ENCODE results near the gene CPLANE2.
"Not testable (repeated sequence)": the region's sequence is repeated elsewhere in the genome, so short reads cannot be mapped to it uniquely, and the experiment has no call there.

The CPLANE2 gene, protein sequence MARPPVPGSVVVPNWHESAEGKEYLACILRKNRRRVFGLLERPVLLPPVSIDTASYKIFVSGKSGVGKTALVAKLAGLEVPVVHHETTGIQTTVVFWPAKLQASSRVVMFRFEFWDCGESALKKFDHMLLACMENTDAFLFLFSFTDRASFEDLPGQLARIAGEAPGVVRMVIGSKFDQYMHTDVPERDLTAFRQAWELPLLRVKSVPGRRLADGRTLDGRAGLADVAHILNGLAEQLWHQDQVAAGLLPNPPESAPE

GRCh38 chr1:16236511-16237342, at the start of gene CPLANE2:
TSS of gene CPLANE2 (minus strand) at chr1:16237183. CDS start at chr1:16236742, 441 bp downstream.
- DNase-seq, result peak; percentile 87

GRCh38 chr1:16286122-16286521, 49.1 kb upstream of the CPLANE2 start:
- DNase-seq, result no peak

DNA sequence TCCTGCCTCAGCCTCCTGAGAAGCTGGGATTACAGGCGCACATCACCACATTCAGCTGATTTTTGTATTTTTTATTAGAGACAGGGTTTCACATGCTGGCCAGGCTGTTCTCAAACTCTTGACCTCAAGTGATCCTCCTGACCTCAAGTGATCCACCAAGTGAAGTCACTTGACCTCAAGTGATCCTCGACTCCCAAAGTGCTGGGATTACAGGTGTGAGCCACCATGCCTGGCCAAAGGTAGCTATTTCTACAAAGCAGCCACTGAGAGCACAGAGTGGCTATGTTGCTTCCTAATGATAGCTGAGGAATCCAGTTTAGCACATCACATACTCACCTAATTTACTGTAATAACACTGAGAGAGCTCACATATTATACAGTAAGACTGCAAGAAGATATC, 44.8 kb upstream of the CPLANE2 start:
- DNase-seq, result no peak

- no peak for DNase-seq
These were observed 42.2 kb upstream of the CPLANE2 start for GRCh38 chr1:16279186-16279585.

- no peak for DNase-seq
These were observed 39.5 kb upstream of the CPLANE2 start for GRCh38 chr1:16276302-16277030.

DNA sequence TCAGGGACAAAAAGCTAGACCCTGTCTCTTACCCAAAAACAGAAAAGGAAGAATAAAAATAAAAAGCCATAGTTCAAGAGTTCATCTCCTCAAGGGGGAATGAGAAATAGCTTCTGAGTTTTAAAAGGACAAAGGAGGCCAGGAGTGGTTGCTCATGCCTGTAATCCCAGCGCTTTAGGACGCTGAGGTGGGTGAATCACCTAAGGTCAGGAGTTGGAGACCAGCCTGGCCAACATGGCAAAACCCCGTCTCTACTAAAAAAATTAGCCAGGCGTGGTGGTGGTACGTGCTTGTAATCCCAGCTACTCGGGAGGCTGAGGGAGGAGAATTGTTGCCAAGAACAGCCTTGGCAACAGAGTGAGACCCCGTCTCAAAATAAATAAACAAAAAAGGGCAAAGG, 38.6 kb upstream of the CPLANE2 start:
- DNase-seq, result no peak

GRCh38 chr1:16267690-16268180, 30.8 kb upstream of the CPLANE2 start:
- DNase-seq, result no peak

GRCh38 chr1:16266411-16267118, 29.6 kb upstream of the CPLANE2 start:
- DNase-seq, result no peak

DNA sequence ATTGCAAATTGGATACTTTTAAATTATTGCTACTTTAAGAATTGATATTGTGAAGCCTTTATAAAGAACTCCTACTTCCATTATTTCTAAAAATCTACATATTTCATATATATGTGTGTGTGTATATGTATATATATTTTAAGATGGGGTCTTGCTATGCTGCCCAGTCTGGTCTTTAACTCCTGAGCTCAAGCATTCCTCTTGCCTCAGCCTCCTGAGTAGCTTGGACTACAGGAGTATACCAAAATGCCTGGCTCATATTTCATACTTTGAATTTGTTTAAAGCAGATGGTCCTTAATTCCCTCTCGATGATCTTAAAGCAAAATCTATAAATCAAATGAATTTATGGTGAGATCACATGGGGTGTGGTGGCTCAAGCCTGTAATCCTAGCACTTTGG, 25.1 kb upstream of the CPLANE2 start:
- no peak for DNase-seq

DNA sequence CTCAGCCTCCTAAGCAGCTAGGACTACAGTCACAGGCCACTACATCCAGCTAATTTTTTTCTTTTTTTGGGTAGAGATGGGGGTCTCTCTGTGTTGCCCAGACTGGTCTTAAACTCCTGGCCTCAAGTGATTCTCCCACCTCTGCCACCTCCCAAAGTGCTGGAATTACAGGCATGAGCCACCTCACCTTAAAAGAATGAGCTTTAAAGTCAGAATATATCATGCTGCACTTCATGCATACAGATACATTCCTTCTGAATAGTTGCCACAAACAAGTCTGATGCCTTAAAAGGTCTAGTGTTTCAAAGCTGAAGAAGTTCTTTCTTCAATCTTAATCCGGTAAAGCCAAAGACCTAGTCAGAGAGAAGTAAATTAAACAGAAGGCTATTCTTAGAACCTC, 23.8 kb upstream of the CPLANE2 start:
- DNase-seq, result peak; percentile 60

DNA sequence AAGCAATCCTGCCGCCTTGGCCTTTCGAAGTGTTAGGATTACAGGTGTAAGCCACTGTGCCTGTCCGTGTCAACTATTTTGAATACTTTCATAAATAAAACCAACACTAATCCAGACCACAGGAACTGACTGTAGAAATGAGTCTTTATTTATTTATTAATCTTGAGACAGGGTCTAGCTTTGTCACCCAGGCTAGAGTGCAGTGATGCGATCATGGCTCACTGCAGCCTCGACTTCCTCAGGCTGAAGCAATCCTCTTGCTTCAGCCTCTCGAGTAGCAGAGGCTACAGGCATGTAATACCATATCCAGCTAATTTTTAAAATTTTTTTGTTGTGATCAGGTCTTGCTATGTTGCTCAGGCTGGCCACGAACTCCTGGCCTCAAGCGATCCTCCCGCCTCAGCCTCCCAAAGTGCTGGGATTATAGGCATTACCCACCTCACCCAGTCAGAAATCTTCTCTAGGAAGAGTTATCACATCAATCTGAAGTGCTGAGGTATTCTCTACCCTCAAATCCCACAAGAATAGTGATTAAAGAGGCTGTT, 21.7 kb upstream of the CPLANE2 start:
- peak; percentile 30 for DNase-seq

GRCh38 chr1:16257968-16258367, 21.0 kb upstream of the CPLANE2 start:
- DNase-seq, result no peak

GRCh38 chr1:16257556-16257955, 20.6 kb upstream of the CPLANE2 start:
- DNase-seq, result not testable (repeated sequence)

DNA sequence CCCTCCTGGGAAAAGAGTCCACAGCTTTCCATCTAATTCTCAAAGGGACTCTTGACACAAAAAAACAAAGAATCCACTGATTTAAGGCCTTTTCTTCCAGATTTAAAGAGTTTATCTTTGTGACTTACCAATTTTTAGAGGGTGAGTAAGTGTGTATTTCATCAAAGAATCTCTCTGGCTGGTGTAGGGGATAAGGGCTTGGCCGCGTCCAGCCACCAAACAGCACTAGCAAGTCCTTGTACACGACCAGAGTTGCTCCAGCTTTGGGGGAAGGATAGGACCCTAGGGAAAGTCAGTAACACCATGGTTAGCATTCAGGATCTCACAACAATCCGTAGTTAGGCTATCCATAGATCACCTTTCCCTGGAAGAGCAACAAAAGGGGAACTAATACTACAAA, 19.5 kb upstream of the CPLANE2 start:
- DNase-seq, result no peak

GRCh38 chr1:16254263-16254928, 17.4 kb upstream of the CPLANE2 start:
- DNase-seq, result no peak

GRCh38 chr1:16253332-16253922, 16.4 kb upstream of the CPLANE2 start:
- DNase-seq, result no peak

DNA sequence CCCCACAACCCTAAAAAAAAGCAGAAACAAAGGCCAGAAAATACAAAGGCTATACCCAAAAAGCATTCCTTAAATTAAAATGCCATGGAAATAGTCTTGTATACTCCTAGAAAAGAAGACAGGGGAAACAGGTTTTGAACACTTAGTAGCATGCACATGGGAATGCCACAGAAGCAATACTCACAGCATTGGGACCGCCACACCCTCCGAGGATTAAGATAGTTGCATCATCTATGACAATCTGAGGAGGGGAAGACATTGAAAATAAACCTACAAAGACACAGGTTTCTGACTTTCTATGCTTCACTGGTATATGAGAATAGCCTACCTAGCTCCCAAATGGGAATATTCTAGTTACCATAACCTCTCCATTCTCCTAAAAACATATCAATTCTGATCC, 15.9 kb upstream of the CPLANE2 start:
- DNase-seq, result no peak

GRCh38 chr1:16251381-16251780, 14.4 kb upstream of the CPLANE2 start:
- no peak for DNase-seq

DNA sequence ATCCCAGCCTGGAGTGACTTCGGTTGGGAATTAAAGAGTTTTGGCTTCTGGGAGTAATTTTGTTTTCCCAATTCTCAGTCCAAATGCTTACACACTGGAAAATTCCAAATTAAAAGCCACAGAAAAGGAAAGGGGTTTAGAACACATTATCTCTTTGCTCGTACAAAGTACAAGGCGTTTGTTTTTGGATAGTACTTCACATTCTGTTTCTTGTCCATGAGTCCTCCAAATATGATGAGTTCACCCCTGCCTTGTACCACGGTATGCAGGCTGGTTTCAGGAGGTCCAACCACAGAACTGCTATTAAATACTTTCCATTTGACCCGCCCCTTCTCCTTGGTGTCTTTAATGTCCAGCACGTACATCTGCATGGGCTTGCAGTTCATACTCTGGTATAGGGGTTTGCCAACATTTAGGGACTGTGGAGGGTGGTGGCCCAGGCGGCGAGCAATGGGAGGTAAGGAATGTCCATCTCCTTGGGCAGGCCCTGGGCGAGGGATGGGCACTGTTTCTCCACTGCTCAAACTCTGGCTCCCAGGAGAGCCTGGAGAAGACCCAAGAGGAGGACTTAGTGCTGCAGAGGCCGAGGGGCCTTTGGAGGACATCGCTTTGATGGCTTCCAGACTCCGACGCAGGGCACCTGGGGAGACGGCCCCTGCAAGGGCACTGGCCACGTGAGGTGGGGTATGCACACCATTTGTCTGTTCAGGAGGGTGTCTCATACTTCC, 13.7 kb upstream of the CPLANE2 start:
- peak; percentile 39 for DNase-seq

- peak; percentile 71 for DNase-seq
These were observed 12.7 kb upstream of the CPLANE2 start for GRCh38 chr1:16249596-16250241.
